ENCODE results near the gene C8A. TPM values are rescaled to one million over a fixed set of nuclear protein-coding genes. Genes with fewer than 3 reads are reported as not detected.

C8A gene
- total RNA-seq, 4 donors from 2014 or later = not detected

GRCh38 chr1:56904663-56905397 is 50.2 kb downstream of the C8A start:
- intact Hi-C loops (cut with DNase I; ENCODE audit: low total_unique reads) = no loop called here
- H3K4me3 ChIP-seq (ENCODE audit: low read depth, poor library complexity, severe bottlenecking) = no peak overlapping the region
- no peak for DNase-seq (ENCODE audit: low spot score in 2 of 2)
- TF ChIP-seq CTCF (IDR thresholded peaks at IDR 0.05) (no peak), POLR2A (IDR thresholded peaks at IDR 0.05) (no peak)
- WGBS, 2 donors = 59 to 62% methylated on average over 2 of the region's 2 CpGs

GRCh38 chr1:56905667-56906066 is 51.1 kb downstream of the C8A start:
- whole genome bisulfite sequencing, 2 donors = 81 to 87% methylated on average over 3 of the region's 3 CpGs
- no peak for DNase-seq (ENCODE audit: low spot score in 2 of 2)
- TF ChIP-seq POLR2A (IDR thresholded peaks at IDR 0.05) = no peak
- TF ChIP-seq CTCF (IDR thresholded peaks at IDR 0.05) = no peak
- intact Hi-C loops (cut with DNase I; ENCODE audit: low total_unique reads) = no loop called here
- H3K4me3 ChIP-seq (ENCODE audit: low read depth, poor library complexity, severe bottlenecking) = no peak overlapping the region

DNA sequence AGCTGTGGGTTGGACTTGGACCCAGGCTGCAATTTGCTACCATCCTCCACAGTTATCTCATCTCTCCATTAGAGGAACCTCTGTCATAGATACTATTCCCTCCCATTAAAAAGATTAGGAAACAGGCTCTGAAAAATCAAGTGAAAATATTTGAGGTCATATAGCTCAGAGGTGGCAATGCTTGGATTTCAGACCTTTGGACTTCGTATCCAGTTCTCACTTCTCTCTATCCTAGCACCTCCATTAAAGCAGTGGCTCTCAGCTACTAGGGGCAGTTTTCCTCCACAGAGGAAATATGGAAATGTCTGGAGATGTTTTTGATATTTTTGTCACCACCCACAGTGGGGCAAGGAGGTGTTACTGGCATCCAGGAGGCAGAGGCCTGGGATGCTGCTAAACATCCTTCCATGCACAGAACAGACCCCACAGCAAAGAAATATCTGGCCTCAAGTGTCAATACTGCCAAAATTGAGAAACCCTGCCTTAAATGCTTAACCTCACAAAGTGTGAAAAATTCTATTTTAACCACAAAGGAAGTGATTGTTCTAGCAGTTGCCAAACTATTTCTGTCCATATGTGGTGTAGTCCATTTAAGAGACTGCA is 54.1 kb downstream of the C8A start:
- no peak for DNase-seq (ENCODE audit: low spot score in 2 of 2)
- no peak for TF ChIP-seq CTCF (IDR thresholded peaks at IDR 0.05)
- TF ChIP-seq POLR2A (IDR thresholded peaks at IDR 0.05) = no peak
- 77 to 92% methylated on average over 1 of the region's 1 CpG for WGBS, 2 donors
- intact Hi-C loops (cut with DNase I; ENCODE audit: low total_unique reads) = no loop called here
- no peak overlapping the region for H3K4me3 ChIP-seq (ENCODE audit: low read depth, poor library complexity, severe bottlenecking)

DNA sequence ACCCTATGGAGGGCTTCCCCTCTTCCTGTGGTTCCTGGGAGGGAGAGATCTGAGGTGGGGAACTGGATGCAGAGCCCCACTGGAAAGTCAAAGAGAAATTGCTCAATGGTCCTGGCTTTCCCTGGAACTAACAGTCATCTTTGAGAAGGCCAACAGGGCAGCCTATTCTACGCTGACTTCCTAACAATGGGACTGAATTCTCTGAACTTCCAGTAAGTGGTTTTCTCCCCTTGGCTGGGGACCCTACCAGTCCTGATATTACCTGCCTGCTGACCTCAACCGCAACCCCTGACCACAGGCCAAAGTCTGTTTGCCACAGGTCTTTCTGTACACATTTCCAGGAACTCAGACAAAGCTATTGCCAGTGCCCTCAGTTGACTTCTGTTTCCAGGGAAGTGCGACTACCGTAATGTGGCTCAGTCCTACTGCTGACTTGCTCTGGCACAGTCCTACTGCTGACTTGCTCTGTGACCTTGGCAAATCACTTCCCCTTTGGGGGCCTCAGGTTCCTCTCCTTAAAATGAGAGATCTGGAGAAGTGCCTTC is 55.9 kb downstream of the C8A start:
- peak in 1 of 2 donors; percentile 14 for DNase-seq (ENCODE audit: low spot score in 2 of 2)
- 72 to 80% methylated on average over 4 of the region's 4 CpGs for WGBS, 2 donors
- intact Hi-C loops (cut with DNase I; ENCODE audit: low total_unique reads) = no loop called here
- H3K4me3 ChIP-seq (ENCODE audit: low read depth, poor library complexity, severe bottlenecking) = no peak overlapping the region
- TF ChIP-seq CTCF (IDR thresholded peaks at IDR 0.05) = peak in 1 of 3 donors; percentile 85
- TF ChIP-seq POLR2A (IDR thresholded peaks at IDR 0.05) = no peak

- no peak for TF ChIP-seq POLR2A (IDR thresholded peaks at IDR 0.05)
- peak in 1 of 3 donors; percentile 46 for TF ChIP-seq CTCF (IDR thresholded peaks at IDR 0.05)
- intact Hi-C loops (cut with DNase I; ENCODE audit: low total_unique reads) = no loop called here
- 71 to 75% methylated on average over 7 of the region's 7 CpGs for WGBS, 2 donors
- H3K4me3 ChIP-seq (ENCODE audit: low read depth, poor library complexity, severe bottlenecking) = no peak overlapping the region
- no peak for DNase-seq (ENCODE audit: low spot score in 2 of 2)
Observed at GRCh38 chr1:56911098-56911938, 56.7 kb downstream of the C8A start.

All from lower leg skin (tissue), 4 donors.